DOHH2 (cell line): ENCODE data around the gene KIF26B.

Experiments
- H3F3A ChIP-seq: fragments of 200-600 bp; sonication (generic), shearing (Covaris generic); 2 replicates; pipeline ENCODE4 v1.6.0; 2016; ENCODE audit warnings: antibody characterized with exemption, mild to moderate bottlenecking; ENCODE audit not compliant: control insufficient read depth, insufficient read depth
- H3K27ac ChIP-seq: fragments of 200-600 bp; sonication (generic); 2 replicates; pipeline ENCODE4 v1.5.1; 2014; ENCODE audit warnings: low read depth, mild to moderate bottlenecking, low read length, moderate library complexity
- H3K27me3 ChIP-seq: fragments of 200-600 bp; sonication (generic); 2 replicates; pipeline ENCODE4 v1.6.1; 2014; ENCODE audit warnings: mild to moderate bottlenecking, low read length, mixed read lengths; ENCODE audit not compliant: control insufficient read depth
- H3K36me3 ChIP-seq: fragments of 200-600 bp; sonication (generic); 2 replicates; pipeline ENCODE4 v1.6.1; 2014; ENCODE audit warnings: mild to moderate bottlenecking, low read length, moderate library complexity, mixed read lengths; ENCODE audit not compliant: control insufficient read depth
- H3K4me1 ChIP-seq: fragments of 200-600 bp; sonication (generic); 2 replicates; pipeline ENCODE4 v1.6.1; 2014; ENCODE audit warnings: mild to moderate bottlenecking, low read length, mixed read lengths; ENCODE audit not compliant: control insufficient read depth
- H3K4me2 ChIP-seq: fragments of 200-600 bp; sonication (generic); 2 replicates; pipeline ENCODE4 v1.6.0; 2014; ENCODE audit warnings: mild to moderate bottlenecking, low read length, moderate library complexity
- H3K4me3 ChIP-seq: fragments of 200-600 bp; sonication (generic); 2 replicates; pipeline ENCODE4 v1.5.1; 2014; ENCODE audit warnings: mild to moderate bottlenecking, low read length, mixed read lengths
- H3K79me2 ChIP-seq: fragments of 200-600 bp; sonication (generic); 2 replicates; pipeline ENCODE4 v1.6.1; 2014; ENCODE audit warnings: mild to moderate bottlenecking, low read length, mixed read lengths; ENCODE audit not compliant: control insufficient read depth
- H3K9me2 ChIP-seq: fragments of 200-600 bp; sonication (generic); replicated peaks from 2 replicates; pipeline ENCODE4 v1.6.1; 2014; ENCODE audit warnings: mild to moderate bottlenecking, low read length, mixed read lengths; ENCODE audit not compliant: control insufficient read depth
- H3K9me3 ChIP-seq: fragments of 200-600 bp; sonication (generic); 2 replicates; pipeline ENCODE4 v1.6.1; 2014; ENCODE audit warnings: antibody characterized with exemption, low read length, mixed read lengths; ENCODE audit not compliant: control insufficient read depth, insufficient read depth
- H4K20me1 ChIP-seq: fragments of 200-600 bp; sonication (generic); 2 replicates; pipeline ENCODE4 v1.6.0; 2014; ENCODE audit warnings: low read depth, mild to moderate bottlenecking, antibody characterized with exemption, low read length, moderate library complexity; ENCODE audit not compliant: control insufficient read depth, insufficient read depth
- CTCF ChIP-seq: fragments of 200-600 bp; sonication (generic); IDR thresholded peaks from one replicate; pipeline ENCODE4 v1.5.1; 2014; ENCODE audit warnings: antibody characterized with exemption, mild to moderate bottlenecking, low read depth, low read length; ENCODE audit not compliant: poor library complexity, severe bottlenecking
- EZH2phosphoT487 ChIP-seq: fragments of 200-600 bp; sonication (generic); IDR thresholded peaks from 2 replicates; pipeline ENCODE4 v1.6.1; 2017; ENCODE audit warnings: borderline replicate concordance, mild to moderate bottlenecking, antibody characterized with exemption, low read length, moderate library complexity, mixed read lengths

KIF26B gene

GRCh38 chr1:245361065-245361464 lies 206.3 kb downstream of the KIF26B start:
- no peaks in the 10 kb centered on the region for H3K36me3 ChIP-seq
- no peak overlapping the region for H3K27ac ChIP-seq
- H3K79me2 ChIP-seq: no peaks in the 10 kb centered on the region
- no peaks in the 10 kb centered on the region for H3K27me3 ChIP-seq
- no peak overlapping the region for H3K4me3 ChIP-seq
- TF ChIP-seq EZH2phosphoT487: no peak
- no peak for TF ChIP-seq CTCF
- no peaks in the 10 kb centered on the region for H3K4me1 ChIP-seq
- no peaks in the 10 kb centered on the region for H3F3A ChIP-seq
- no peak overlapping the region for H3K4me2 ChIP-seq
- no peaks in the 10 kb centered on the region for H4K20me1 ChIP-seq
- H3K9me2 ChIP-seq: no peaks in the 10 kb centered on the region
- no peaks in the 10 kb centered on the region for H3K9me3 ChIP-seq

GRCh38 chr1:245361951-245362350 lies 207.2 kb downstream of the KIF26B start:
- H3F3A ChIP-seq: no peaks in the 10 kb centered on the region
- no peaks in the 10 kb centered on the region for H3K4me1 ChIP-seq
- H3K36me3 ChIP-seq: no peaks in the 10 kb centered on the region
- no peaks in the 10 kb centered on the region for H4K20me1 ChIP-seq
- no peak overlapping the region for H3K4me2 ChIP-seq
- H3K79me2 ChIP-seq: no peaks in the 10 kb centered on the region
- H3K4me3 ChIP-seq: no peak overlapping the region
- TF ChIP-seq CTCF: no peak
- TF ChIP-seq EZH2phosphoT487: no peak
- no peak overlapping the region for H3K27ac ChIP-seq
- no peaks in the 10 kb centered on the region for H3K9me2 ChIP-seq
- no peaks in the 10 kb centered on the region for H3K9me3 ChIP-seq
- H3K27me3 ChIP-seq: no peaks in the 10 kb centered on the region

GRCh38 chr1:245363461-245364200 lies 208.8 kb downstream of the KIF26B start:
- no peak overlapping the region for H3K27ac ChIP-seq
- H3K9me3 ChIP-seq: no peaks in the 10 kb centered on the region
- no peaks in the 10 kb centered on the region for H4K20me1 ChIP-seq
- no peak overlapping the region for H3K4me3 ChIP-seq
- H3F3A ChIP-seq: no peaks in the 10 kb centered on the region
- no peaks in the 10 kb centered on the region for H3K36me3 ChIP-seq
- no peaks in the 10 kb centered on the region for H3K79me2 ChIP-seq
- no peaks in the 10 kb centered on the region for H3K4me1 ChIP-seq
- H3K27me3 ChIP-seq: no peaks in the 10 kb centered on the region
- TF ChIP-seq EZH2phosphoT487 (no peak), CTCF (no peak)
- H3K4me2 ChIP-seq: no peak overlapping the region
- no peaks in the 10 kb centered on the region for H3K9me2 ChIP-seq
